BE2C (cell line): ENCODE measurements around the gene CRB2.

Source experiments
- DNase-seq: peaks from one replicate; pipeline ENCODE4 v3.0.0-alpha.2; 2020
- H3K27me3 ChIP-seq: fragments of 250-450 bp; sonication (Bioruptor Pico); 2 replicates; pipeline ENCODE4 v1.5.1; 2020; ENCODE audit warnings: mild to moderate bottlenecking
- H3K36me3 ChIP-seq: fragments of 250-450 bp; sonication (Bioruptor Pico); 2 replicates; pipeline ENCODE4 v1.5.1; 2020; ENCODE audit warnings: mild to moderate bottlenecking
- H3K4me1 ChIP-seq: fragments of 250-450 bp; sonication (Bioruptor Pico); 2 replicates; pipeline ENCODE4 v1.5.1; 2020
- H3K4me3 ChIP-seq: 2 replicates; pipeline ENCODE4 v1.5.1; 2011; ENCODE audit warnings: low read depth, low read length
- H3K9me3 ChIP-seq: fragments of 250-450 bp; sonication (Bioruptor Pico); 2 replicates; pipeline ENCODE4 v1.5.1; 2020
- TF ChIP-seq, protein P1 (sequence below): IDR thresholded peaks from 2 replicates; pipeline ENCODE4 v1.5.1; 2012; ENCODE audit warnings: mild to moderate bottlenecking, low read depth, low read length

CRB2 gene

DNA sequence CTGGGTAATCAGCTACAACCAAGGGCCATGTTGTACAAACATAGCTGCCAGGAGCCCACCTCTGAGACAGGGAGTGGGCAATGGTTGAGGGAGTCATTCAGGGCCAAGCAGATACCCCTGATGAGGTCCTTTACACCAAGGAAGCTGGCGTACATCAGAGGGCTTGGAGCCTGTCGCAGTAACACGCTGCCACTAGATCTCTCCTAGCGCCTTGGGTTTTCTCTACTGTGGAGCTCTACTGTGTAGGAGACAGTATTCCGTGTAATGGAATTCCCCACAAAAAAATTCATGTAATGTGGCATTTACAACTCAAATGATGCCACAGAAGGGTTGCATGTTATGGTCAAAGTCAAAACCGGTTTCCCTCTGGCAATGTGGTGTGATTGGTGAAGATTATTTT, 41.4 kb upstream of the CRB2 start:
- H3K9me3 ChIP-seq, result no peaks in the 10 kb centered on the region
- TF ChIP-seq, protein P1, sequence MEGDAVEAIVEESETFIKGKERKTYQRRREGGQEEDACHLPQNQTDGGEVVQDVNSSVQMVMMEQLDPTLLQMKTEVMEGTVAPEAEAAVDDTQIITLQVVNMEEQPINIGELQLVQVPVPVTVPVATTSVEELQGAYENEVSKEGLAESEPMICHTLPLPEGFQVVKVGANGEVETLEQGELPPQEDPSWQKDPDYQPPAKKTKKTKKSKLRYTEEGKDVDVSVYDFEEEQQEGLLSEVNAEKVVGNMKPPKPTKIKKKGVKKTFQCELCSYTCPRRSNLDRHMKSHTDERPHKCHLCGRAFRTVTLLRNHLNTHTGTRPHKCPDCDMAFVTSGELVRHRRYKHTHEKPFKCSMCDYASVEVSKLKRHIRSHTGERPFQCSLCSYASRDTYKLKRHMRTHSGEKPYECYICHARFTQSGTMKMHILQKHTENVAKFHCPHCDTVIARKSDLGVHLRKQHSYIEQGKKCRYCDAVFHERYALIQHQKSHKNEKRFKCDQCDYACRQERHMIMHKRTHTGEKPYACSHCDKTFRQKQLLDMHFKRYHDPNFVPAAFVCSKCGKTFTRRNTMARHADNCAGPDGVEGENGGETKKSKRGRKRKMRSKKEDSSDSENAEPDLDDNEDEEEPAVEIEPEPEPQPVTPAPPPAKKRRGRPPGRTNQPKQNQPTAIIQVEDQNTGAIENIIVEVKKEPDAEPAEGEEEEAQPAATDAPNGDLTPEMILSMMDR, result no peak
- H3K4me1 ChIP-seq, result no peaks in the 10 kb centered on the region
- H3K27me3 ChIP-seq, result no peaks in the 10 kb centered on the region
- H3K36me3 ChIP-seq, result no peaks in the 10 kb centered on the region
- DNase-seq, result no peak
- H3K4me3 ChIP-seq, result no peak overlapping the region

DNA sequence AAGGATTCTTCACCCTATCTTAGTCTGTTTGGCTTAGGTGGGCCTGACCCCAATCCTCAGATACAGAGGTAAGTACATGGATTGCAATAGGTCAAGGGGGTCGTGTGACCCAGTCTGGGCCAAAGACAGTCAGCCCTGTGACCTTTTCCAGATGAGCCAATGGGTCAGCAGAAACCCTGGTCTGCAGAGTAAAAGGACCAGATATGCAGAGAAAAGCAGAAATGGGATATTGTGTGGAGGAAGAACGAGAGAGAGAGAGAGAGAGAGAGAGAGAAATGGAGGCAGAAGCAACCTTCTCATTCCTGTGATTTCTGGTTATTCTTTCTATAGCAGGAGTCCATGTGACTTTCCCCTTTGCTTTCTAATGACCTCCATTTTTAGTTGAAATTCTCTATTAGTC, 40.4 kb upstream of the CRB2 start:
- Histone ChIP-seq H3K27me3 (no peaks in the 10 kb centered on the region), H3K9me3 (no peaks in the 10 kb centered on the region), H3K4me3 (no peak overlapping the region), H3K4me1 (no peaks in the 10 kb centered on the region), H3K36me3 (no peaks in the 10 kb centered on the region)
- no peak for DNase-seq
- TF ChIP-seq, protein P1, result no peak

DNA sequence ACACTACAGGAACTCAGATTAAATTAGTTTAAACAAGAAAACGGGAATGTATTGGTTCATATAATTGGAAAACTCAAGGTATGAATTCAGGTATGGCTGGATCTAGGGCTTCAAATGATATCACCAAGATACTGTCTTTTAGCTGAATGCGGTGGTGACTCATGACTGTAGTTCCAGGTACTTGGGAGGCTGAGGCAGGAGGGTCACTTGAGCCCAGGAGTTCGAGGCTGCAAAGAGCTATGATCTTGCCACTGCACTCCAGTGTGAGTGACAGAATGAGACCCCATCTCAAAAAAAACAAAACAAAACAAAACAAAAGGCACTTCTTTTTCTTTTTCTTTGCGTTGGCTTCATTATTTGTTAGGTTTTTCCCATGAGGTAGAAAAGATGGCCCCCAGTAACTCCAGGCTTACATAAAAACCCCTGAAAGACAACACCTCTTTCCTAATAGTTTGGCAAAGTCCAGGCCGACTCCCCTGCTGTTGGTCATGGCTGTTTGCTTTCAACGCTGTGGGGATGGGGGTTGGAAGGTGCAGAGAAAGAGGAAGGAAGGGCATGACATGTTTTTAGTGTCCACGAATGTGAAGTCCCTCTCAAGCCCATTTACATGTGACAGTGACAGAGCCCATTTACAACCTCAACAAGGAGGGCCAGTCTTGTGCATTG, 39.8 kb upstream of the CRB2 start:
- DNase-seq, result no peak
- Histone ChIP-seq H3K4me3 (no peak overlapping the region), H3K27me3 (no peaks in the 10 kb centered on the region), H3K4me1 (no peaks in the 10 kb centered on the region), H3K36me3 (no peaks in the 10 kb centered on the region), H3K9me3 (no peaks in the 10 kb centered on the region)
- TF ChIP-seq, protein P1, result no peak

DNA sequence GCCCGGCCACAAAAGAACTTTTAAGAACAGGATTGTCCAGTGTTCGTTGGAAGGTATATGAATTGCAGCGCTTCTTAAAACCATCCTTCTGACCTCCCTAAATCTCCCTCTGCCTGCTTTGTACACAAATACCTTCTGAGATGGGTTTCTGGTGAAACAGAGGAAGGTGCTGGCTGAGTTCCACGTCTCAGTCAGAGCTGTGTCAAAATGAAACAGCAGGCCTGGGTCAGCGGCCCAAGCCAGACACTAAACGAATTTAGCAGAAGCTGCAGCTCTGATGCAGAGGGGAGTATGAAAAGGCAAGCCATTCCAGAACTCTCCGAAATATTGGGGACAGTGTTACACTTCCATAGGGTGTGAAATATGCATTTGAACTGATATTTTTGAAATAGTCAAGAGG, 37.8 kb upstream of the CRB2 start:
- H3K27me3 ChIP-seq, result no peaks in the 10 kb centered on the region
- no peaks in the 10 kb centered on the region for H3K9me3 ChIP-seq
- no peak overlapping the region for H3K4me3 ChIP-seq
- DNase-seq, result no peak
- H3K36me3 ChIP-seq, result no peaks in the 10 kb centered on the region
- TF ChIP-seq, protein P1, result no peak
- H3K4me1 ChIP-seq, result no peaks in the 10 kb centered on the region

DNA sequence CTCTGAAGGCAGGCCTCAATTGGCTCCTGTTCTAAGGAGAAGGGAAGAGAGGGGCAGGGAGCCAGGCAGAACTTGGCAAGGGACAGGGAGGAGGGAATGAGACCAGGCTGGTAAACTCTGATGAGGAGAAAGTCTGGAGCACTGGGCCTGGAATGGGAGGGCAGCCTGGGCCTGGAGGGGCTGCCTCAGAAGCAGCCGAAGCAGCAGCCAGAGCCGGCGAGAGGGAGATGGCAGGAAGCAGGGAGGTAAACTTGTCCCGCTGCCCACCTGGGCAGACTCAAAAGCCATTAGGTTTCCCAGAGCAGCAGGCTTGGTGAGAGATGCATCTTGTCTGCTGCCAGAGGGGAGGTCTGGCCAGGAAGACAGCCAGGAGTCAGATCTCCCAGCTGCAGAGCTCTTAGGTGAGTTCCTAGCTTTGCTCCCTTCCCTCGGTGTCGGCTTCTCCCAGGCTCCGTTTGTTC, 37.0 kb upstream of the CRB2 start:
- Histone ChIP-seq H3K27me3 (no peaks in the 10 kb centered on the region), H3K9me3 (no peaks in the 10 kb centered on the region), H3K4me3 (no peak overlapping the region), H3K4me1 (no peaks in the 10 kb centered on the region), H3K36me3 (no peaks in the 10 kb centered on the region)
- no peak for DNase-seq
- TF ChIP-seq, protein P1, result no peak

DNA sequence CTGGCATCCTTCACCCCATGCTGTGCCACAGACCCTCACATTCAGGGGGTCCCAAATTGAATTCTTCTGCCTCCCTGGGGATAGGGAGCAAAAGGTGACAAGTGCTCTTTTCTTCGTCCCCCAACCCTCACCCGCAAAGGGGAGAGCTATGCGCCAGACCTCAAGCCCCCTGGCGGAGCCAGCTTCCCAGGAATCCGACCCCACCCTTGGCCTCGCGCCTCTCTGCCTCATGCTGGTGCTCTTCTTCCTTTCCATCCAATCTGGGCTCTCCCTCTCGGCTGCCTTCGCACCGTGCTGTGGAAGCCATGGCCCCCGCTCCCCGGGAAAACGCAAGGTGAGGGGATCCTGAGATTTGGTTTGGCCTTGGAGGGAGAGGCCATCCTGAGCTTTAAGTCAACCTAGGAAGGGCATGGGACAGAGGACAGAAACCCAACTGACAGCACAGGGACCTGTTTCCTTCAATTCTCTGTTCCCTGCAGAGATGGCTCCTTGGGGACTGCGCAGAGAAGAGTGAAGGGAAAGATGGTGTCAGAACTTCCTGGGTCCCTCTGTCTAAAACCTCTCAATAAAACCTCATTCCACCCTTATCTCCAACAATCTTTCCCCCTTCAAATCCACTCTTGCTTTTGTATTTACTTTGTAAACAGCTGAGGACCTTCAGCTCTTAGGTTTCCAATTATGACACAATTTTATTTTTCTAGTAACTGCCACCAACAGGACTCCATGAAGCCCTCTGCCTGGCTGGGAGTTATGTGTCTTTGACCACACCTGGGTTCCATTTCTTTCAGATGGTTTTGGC, 36.3 kb upstream of the CRB2 start:
- TF ChIP-seq, protein P1, result no peak
- no peak for DNase-seq
- Histone ChIP-seq H3K4me3 (no peak overlapping the region), H3K9me3 (no peaks in the 10 kb centered on the region), H3K36me3 (no peaks in the 10 kb centered on the region), H3K4me1 (no peaks in the 10 kb centered on the region), H3K27me3 (no peaks in the 10 kb centered on the region)
